ENCODE measurements around the gene SULT1C3. TPM values are rescaled to one million over a fixed set of nuclear protein-coding genes. Genes with fewer than 3 reads are reported as not detected.

The SULT1C3 gene
- total and polyA plus RNA-seq, 4 donors = not detected

DNA sequence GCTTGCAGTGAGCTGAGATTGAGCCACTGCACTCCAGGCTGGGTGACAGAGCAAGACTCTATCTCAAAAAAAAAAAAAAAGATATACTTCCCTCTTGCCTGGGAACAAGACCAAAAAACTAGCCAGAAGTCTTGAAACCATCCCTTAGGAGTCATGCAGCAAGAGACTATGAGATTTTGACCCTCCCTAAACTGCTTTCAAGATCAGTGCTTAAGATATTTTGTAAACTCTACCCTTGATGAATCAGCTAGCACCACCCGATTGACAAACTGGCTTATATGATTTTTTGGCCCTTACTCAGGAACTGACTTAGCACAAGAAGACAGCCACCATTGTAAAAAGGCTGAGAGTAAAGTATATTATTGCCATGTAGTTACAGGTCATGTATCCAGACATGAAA lies 3.8 kb downstream of the SULT1C3 start:
- no peak overlapping the region for H3K4me3 ChIP-seq

DNA sequence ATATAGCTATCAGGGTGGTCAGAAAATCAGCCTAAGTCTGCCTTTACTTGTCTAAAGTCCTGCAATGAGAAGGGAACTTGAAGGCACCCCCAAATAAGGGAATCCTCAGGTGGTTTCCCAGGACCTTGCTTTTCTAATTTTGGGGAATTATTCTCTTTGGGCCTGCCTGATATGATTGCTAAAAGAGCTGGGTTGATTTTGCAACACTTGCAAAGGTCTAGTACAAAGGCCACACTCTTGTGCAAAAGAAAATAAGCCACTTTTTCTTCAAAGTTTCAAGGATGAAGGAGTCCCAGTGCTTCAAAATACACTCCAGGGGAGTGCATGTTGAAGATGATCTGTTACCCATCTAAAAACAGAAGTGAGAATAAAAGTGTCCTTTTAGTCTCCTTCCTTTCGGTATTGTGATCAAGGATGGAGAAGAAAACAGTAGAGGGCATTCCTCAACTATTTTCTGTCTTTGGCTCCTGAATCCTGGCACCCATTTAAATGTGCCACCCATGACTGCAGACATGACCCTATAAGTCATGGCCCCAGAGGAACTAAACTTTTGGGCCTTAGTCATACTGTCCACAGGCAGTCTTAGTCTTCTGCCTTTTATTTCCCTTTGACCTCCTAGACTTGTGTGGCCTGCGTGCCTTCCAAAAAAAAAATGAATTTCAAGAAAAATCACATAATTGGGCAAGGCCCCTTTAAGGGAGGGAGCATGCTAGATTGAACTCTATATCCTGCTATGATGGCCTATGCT lies 5.1 kb downstream of the SULT1C3 start:
- Histone ChIP-seq H3K36me3 (ENCODE audit: control insufficient read depth in 4 of 4, insufficient read depth in 4 of 4, low read length in 4 of 4) (no peaks in the 10 kb centered on the region), H3K27me3 (ENCODE audit: control insufficient read depth in 3 of 3, insufficient read depth in 3 of 3, low read length in 2 of 3) (no peaks in the 10 kb centered on the region), H3K27ac (ENCODE audit: low read depth in 1 of 2, low read length in 1 of 2) (no peak overlapping the region), H3K4me1 (ENCODE audit: control insufficient read depth in 5 of 5, insufficient read depth in 5 of 5, low read length in 5 of 5) (no peaks in the 10 kb centered on the region), H3K9me3 (ENCODE audit: control insufficient read depth in 4 of 4, insufficient read depth in 3 of 4, low read length in 3 of 4) (peaks cover 0 to 4% (median 2%) of the 10 kb centered on the region in 4 donors), H3K9ac (ENCODE audit: insufficient read depth in 1 of 2, low read length in 2 of 2) (no peak overlapping the region), H3K4me3 (no peak overlapping the region)
- ATAC-seq (ENCODE audit: insufficient read depth, low FRiP score) = no peak
- DNase-seq = no peak
- 82 to 89% methylated on average over 2 of the region's 2 CpGs for WGBS, 2 donors
- TF ChIP-seq, protein P1, sequence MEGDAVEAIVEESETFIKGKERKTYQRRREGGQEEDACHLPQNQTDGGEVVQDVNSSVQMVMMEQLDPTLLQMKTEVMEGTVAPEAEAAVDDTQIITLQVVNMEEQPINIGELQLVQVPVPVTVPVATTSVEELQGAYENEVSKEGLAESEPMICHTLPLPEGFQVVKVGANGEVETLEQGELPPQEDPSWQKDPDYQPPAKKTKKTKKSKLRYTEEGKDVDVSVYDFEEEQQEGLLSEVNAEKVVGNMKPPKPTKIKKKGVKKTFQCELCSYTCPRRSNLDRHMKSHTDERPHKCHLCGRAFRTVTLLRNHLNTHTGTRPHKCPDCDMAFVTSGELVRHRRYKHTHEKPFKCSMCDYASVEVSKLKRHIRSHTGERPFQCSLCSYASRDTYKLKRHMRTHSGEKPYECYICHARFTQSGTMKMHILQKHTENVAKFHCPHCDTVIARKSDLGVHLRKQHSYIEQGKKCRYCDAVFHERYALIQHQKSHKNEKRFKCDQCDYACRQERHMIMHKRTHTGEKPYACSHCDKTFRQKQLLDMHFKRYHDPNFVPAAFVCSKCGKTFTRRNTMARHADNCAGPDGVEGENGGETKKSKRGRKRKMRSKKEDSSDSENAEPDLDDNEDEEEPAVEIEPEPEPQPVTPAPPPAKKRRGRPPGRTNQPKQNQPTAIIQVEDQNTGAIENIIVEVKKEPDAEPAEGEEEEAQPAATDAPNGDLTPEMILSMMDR (IDR thresholded peaks at IDR 0.05; ENCODE audit: control extremely low read depth, extremely low read depth) = no peak

More for the DNA sequence above, 3.8 kb downstream of the SULT1C3 start:
- TF ChIP-seq, protein P1 (IDR thresholded peaks at IDR 0.05; ENCODE audit: control extremely low read depth, extremely low read depth) = no peak
- H3K27me3 ChIP-seq (ENCODE audit: control insufficient read depth in 3 of 3, insufficient read depth in 3 of 3, low read length in 2 of 3) = no peaks in the 10 kb centered on the region
- DNase-seq = no peak
- WGBS, 2 donors = 76 to 77% methylated on average over 1 of the region's 1 CpG
- no peak overlapping the region for H3K27ac ChIP-seq (ENCODE audit: low read depth in 1 of 2, low read length in 1 of 2)
- ATAC-seq (ENCODE audit: insufficient read depth, low FRiP score) = no peak
- no peaks in the 10 kb centered on the region for H3K4me1 ChIP-seq (ENCODE audit: control insufficient read depth in 5 of 5, insufficient read depth in 5 of 5, low read length in 5 of 5)
- H3K36me3 ChIP-seq (ENCODE audit: control insufficient read depth in 4 of 4, insufficient read depth in 4 of 4, low read length in 4 of 4) = no peaks in the 10 kb centered on the region
- H3K9ac ChIP-seq (ENCODE audit: insufficient read depth in 1 of 2, low read length in 2 of 2) = no peak overlapping the region
- peaks cover 0 to 4% (median 2%) of the 10 kb centered on the region in 4 donors for H3K9me3 ChIP-seq (ENCODE audit: control insufficient read depth in 4 of 4, insufficient read depth in 3 of 4, low read length in 3 of 4)

DNA sequence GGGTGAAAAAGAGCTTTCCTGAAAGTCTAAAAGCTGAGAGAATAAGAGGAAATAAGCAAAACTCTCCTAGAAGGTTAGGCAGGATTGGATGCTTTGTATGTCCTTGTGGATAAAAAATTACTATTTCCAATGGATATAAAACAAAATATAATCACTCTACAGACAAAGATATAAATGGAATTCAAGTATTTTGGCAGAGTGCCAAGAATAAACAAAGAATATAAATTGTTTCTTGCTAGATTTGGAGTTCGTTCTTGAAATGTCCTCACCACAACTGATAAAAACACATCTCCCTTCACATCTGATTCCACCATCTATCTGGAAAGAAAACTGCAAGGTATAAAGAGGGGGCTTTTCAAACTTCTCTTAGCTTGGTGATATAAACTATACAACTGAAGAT lies 13.3 kb downstream of the SULT1C3 start:
- no peaks in the 10 kb centered on the region for H3K9me3 ChIP-seq (ENCODE audit: control insufficient read depth in 4 of 4, insufficient read depth in 3 of 4, low read length in 3 of 4)
- WGBS, 2 donors = 24 to 60% methylated on average over 1 of the region's 1 CpG
- no peaks in the 10 kb centered on the region for H3K27me3 ChIP-seq (ENCODE audit: control insufficient read depth in 3 of 3, insufficient read depth in 3 of 3, low read length in 2 of 3)
- no peak for ATAC-seq (ENCODE audit: insufficient read depth, low FRiP score)
- H3K27ac ChIP-seq (ENCODE audit: low read depth in 1 of 2, low read length in 1 of 2) = no peak overlapping the region
- no peak overlapping the region for H3K4me3 ChIP-seq
- no peaks in the 10 kb centered on the region for H3K4me1 ChIP-seq (ENCODE audit: control insufficient read depth in 5 of 5, insufficient read depth in 5 of 5, low read length in 5 of 5)
- H3K9ac ChIP-seq (ENCODE audit: insufficient read depth in 1 of 2, low read length in 2 of 2) = no peak overlapping the region
- DNase-seq = peak in 1 of 3 donors; percentile 6
- H3K36me3 ChIP-seq (ENCODE audit: control insufficient read depth in 4 of 4, insufficient read depth in 4 of 4, low read length in 4 of 4) = no peaks in the 10 kb centered on the region
- TF ChIP-seq, protein P1 (IDR thresholded peaks at IDR 0.05; ENCODE audit: control extremely low read depth, extremely low read depth) = no peak

All from lung (tissue), 12 donors.